Activated naive CD4-positive, alpha-beta T cell treated with Interleukin-2 at 50 U/mL for 16 hours (primary cell): ENCODE data around the gene INHBC.
A peak's percentile ranks its signal among the peaks of the same experiment; 100 is the strongest.

Experiments
- DNase-seq: peaks from one replicate; pipeline ENCODE4 v3.0.0-alpha.2; 2020

INHBC gene

GRCh38 chr12:57470286-57470969 is 35.8 kb downstream of the INHBC start:
- DNase-seq = no peak

GRCh38 chr12:57470970-57471656 is 36.5 kb downstream of the INHBC start:
- no peak for DNase-seq

- no peak for DNase-seq
These were observed 37.1 kb downstream of the INHBC start for GRCh38 chr12:57471661-57472060.

GRCh38 chr12:57472391-57472790 is 37.8 kb downstream of the INHBC start:
- DNase-seq = no peak

- DNase-seq = no peak
These were observed 38.8 kb downstream of the INHBC start for GRCh38 chr12:57473392-57473791.

- no peak for DNase-seq
These were observed 39.3 kb downstream of the INHBC start for GRCh38 chr12:57473886-57474285.

GRCh38 chr12:57474430-57474829 is 39.8 kb downstream of the INHBC start:
- no peak for DNase-seq

DNA sequence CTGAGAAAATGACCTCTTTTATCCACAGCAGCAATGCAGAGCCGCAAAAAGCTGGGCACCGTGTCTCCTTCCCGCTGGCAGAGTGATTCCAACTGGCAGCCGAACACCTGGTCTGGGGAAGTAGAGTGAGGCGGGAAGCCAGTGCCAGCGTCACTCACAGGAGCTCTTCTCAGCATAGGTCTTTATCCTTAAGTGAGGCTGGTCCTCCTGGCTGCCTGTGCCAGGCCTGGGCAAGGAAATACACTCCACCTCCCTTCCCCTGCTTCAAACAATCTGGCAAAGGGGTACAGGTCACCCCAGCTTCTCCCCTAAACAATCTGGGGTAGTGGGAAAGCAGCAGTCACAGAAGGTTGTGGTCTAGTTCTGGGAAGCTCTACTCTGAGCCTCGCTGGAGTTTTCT is 40.3 kb downstream of the INHBC start:
- DNase-seq = no peak

DNA sequence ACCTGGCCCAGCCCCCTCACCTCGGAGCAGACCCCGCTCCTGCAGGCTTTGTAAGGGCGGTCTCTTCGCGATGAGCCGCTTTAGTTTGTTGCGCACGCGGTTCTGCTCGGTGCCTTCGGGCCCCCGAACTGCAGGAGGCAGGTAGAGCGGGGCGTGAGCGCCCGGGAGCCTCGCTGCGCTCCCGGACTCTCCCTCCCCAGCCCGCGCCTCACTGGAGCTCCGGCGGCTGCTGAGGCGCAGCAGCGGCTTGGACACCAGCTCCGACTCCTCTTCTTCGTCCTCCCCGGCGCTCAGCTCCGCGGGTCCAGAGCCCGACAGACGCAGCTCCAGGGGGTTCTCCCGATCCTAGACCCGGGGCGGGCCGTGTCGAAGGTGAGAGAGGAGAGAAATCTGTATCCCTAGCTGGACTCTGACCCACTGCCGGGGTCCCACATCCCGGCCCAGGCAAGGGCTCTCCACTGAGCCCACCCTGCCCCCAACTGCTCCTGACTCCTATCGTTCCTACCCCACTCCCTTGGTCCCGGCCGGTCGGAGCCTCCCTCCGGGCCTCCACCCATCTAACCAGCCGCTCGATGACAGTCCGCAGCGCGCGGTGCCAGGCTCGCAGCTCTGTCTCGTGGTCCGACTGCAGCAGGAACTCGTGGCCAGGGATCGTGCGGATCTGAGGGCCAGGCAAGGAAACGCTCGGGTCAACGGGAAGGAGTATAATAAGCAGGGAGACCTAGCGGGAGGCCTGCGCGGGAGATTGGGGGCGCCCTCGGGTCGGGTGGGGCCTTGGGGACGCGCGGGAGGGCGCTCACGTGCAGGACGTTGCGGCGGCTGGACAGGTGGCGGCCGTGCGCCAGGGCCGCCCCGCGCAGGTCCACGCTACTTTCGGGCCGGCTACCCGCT is 40.9 kb downstream of the INHBC start:
- DNase-seq = no peak

GRCh38 chr12:57476162-57476992 is 41.8 kb downstream of the INHBC start:
- peak; percentile 81 for DNase-seq

GRCh38 chr12:57476993-57477709 is 42.6 kb downstream of the INHBC start:
- no peak for DNase-seq

DNA sequence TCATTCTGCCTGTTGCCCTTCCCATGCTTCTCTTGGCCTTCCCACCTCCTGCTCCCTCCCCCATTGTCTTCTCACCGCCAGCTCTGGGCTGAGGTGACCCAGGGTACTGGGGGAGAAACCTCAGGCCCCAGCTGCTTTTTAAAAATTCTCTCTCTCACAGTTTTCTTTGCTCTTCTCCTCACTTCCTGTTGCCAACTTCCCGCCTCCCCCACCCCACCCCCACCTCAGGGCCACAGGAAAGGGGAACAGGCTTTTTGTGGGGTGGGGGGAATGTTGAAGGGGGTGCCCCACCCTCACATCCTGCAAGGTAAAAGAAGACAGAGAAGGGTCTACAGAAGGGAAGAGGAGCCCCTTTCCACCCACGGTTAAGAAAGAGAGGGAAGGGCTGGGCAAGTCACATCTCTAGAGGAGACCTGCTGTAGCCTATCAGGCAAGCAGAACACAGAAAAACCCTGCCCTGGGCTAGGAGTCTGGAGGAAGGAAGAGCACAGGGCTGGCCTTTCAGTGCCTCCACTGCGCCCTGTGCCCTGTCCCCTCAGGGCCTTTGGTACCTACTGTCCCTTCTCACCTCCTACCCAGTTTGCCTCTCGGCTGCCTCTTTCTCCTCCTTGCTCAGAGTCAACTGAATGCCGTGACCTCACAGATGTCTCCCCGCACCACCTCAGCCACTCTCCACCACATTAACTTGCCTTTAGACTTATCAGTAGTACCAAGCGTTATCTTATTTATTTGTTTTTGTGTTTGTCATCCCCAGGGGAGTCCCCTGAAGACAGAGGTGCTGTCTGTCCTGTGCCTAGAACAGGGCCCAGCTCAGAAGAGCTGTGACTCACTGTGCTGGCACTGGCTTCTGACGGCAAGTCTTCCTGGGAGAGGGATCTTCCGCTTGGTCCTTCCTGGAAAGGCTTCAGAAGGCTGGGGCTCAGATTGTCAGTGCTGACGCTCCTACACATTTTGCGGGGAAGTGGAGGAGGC is 43.4 kb downstream of the INHBC start:
- DNase-seq = peak; percentile 55

DNA sequence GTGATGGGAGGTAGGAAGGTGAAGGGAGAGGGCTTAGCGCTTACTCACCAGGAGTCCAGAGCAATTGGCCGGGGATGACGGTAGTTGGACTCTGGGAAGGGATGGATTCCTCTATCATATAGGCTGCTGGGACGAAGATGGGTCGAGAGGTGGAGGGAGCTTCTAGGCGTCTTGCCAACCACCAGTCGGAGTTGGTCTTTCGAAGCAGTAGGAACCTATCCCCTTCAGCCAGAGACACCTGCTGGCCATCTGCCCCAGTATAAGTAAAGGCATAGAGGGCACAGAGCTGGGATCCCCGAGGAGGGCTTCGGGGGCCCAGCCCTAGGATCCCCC is 44.4 kb downstream of the INHBC start:
- no peak for DNase-seq

- DNase-seq = peak; percentile 58
These were observed 45.0 kb downstream of the INHBC start, which contains the start of gene ARHGAP9 for GRCh38 chr12:57479376-57480115. Gene ARHGAP9, minus strand, starts transcription at chr12:57479866. Its CDS starts 460 bp downstream, at chr12:57479406.

DNA sequence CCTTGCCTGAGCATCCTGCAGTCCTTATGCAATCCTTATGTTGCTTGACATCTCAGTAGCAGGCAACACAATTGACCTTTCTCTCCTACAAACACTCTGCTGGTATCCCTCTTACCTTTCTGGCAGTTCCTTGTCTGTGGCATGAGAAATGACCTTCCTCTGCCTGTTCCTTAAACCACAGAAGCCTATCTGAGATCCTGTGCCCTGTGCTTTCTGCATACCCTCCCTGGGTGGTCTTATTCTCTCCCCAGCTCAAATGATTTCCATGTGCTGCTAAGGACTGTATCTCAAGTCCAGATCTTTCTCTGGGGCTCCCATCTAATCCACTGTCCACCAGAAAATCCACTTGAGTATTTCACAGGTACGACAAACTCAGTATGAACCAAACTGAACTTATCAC is 47.1 kb downstream of the INHBC start:
- DNase-seq = no peak

DNA sequence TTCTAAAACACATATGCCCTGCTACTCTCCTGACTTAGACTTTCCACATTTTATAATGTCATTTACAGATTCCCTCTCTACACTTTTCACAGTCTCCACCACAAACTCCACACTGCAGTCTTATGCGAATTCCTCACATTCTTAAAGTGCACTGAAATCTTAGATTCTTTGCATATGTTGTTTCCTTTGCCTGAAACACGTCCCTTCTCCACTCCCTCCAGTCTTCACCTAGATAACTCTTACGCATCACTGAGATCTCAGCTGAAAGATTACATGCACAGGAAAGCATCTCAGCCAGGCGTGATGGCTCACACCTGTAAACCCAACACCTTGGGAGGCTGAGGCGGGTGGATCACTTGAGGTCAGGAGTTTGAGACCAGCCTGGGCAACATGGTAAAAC is 48.9 kb downstream of the INHBC start:
- no peak for DNase-seq

DNA sequence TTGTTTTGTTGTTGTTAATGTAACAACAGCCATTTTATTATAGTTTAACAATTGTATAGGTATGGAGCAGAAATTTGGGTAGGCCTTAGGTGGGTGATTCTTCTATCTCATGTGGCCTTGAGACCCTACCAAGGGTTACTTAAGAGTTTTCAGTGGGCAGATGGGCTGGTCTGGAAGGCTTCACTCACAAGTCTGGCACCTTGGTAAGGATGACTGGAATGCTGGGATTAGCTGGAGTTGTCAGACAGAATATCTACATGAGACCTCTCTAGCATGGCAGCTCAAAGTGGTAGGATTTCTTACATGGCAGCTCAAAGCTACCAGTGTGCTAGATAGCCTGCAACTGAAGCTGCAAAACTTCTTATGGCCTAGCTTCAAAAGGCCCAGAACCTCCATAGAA is 51.1 kb downstream of the INHBC start:
- no peak for DNase-seq

DNA sequence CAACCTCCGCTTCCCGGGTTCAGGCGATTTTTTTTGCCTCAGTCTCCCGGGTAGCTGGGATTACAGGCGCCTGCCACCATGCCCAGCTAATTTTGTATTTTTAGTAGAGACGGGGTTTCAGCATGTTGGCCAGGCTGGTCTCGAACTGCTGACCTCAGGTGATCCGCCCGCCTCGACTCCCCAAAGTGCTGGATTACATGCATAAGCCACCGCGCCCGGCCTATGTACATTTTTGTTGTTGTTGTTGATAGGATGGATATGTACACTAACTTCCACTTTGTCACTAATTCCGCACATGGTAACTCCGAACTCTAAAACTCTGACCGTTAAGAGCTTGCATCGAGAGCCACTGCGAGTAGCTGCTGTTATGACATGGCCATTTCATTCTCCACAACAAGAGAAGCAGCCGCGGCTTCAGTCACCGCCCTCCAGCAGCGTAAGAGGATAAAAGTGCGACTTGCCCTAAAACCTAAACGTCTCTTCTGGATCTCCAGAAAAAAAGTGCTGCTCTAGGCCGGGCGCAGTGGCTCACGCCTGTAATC is 52.5 kb downstream of the INHBC start:
- DNase-seq = no peak

- DNase-seq = peak; percentile 94
These were observed 53.2 kb downstream of the INHBC start, which contains the start of gene MARS1 for GRCh38 chr12:57487597-57488401. Gene MARS1, plus strand, starts transcription at chr12:57488068. Its CDS starts 23 bp downstream, at chr12:57488091.
